ENCODE measurements around the gene PCGF3. TPM values are rescaled to one million over a fixed set of nuclear protein-coding genes. Genes with fewer than 3 reads are reported as not detected.

PCGF3 gene
- total RNA-seq, 1 experiment from 2014 or later: 83.9 TPM

GRCh38 chr4:657834-658667 lies 47.6 kb upstream of the PCGF3 start:
- TF ChIP-seq, protein P1, sequence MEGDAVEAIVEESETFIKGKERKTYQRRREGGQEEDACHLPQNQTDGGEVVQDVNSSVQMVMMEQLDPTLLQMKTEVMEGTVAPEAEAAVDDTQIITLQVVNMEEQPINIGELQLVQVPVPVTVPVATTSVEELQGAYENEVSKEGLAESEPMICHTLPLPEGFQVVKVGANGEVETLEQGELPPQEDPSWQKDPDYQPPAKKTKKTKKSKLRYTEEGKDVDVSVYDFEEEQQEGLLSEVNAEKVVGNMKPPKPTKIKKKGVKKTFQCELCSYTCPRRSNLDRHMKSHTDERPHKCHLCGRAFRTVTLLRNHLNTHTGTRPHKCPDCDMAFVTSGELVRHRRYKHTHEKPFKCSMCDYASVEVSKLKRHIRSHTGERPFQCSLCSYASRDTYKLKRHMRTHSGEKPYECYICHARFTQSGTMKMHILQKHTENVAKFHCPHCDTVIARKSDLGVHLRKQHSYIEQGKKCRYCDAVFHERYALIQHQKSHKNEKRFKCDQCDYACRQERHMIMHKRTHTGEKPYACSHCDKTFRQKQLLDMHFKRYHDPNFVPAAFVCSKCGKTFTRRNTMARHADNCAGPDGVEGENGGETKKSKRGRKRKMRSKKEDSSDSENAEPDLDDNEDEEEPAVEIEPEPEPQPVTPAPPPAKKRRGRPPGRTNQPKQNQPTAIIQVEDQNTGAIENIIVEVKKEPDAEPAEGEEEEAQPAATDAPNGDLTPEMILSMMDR (conservative IDR thresholded peaks at IDR 0.05; ENCODE audit: low read depth, low read length): no peak
- no peak for TF ChIP-seq EZH2 (IDR thresholded peaks at IDR 0.05; ENCODE audit: borderline replicate concordance, low read depth, low read length, poor library complexity, severe bottlenecking)
- Histone ChIP-seq H3K36me3 (ENCODE audit: insufficient read depth, low read length, poor library complexity, severe bottlenecking) (no peaks in the 10 kb centered on the region), H3K27ac (ENCODE audit: low read depth, low read length, poor library complexity, severe bottlenecking) (no peak overlapping the region), H3K27me3 (replicated peaks; ENCODE audit: insufficient read depth, low read depth, low read length, poor library complexity) (no peaks in the 10 kb centered on the region), H3K4me1 (ENCODE audit: insufficient read depth, low read length, poor library complexity, severe bottlenecking) (no peaks in the 10 kb centered on the region), H3K9me3 (ENCODE audit: low read depth, low read length, poor library complexity, severe bottlenecking) (no peaks in the 10 kb centered on the region), H3K4me3 (ENCODE audit: low read depth, low read length, poor library complexity, severe bottlenecking) (no peak overlapping the region)
- ChIA-PET POLR2A (ENCODE audit: low non-redundant PET) (no interaction called here), CTCF (no interaction called here)
- no TSS peak for BruUV-seq (replicated peaks)
- intact Hi-C loops (cut with micrococcal nuclease; ENCODE audit: unreplicated experiment): no loop called here
- DNase-seq (ENCODE audit: low spot score): no peak

DNA sequence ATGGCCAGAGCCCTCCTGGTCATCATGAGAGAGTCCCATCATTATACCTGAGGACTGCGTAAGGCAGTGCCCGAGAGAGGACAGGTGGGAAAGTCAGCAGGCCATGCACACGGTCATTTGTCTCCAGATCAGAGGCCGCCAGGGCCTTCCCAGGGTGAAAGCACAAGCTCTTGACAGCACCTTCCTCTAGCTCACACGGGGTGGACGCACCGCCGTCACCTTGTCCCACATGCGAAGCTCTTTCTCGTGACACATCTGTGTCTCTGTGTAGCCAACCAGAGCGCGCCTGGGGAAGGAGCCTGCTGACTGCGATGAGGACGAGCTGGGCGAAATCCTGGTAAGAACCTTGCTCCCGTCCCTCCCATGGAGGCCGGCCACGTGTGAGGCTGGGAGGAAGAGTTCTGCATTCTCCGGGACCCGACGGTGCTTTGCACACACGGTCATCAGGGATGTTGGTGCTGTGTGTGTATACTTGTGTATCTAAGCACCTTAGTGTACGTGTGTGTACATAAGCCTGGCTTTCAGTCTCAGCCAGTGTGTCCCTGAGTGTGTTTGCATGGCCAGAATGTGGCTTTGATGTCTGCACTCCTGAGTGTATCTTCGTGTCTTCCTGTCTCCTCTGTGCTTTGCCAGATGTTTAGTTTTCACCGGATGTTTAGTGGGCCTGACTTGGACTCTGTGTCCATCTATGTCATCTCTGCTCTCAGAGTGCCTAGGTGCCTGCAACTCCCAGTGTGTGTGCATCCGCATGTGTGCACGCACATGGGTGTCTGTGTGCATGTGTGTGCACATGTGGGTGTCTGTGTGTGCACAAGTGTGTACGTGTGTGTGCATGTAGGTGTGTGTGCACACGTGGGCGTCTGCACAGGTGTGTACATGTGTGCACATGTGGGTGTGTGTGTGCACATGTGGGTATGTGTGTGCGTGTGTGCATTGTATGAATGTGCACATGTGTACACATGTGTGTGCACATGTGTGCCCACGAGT lies 46.7 kb upstream of the PCGF3 start:
- POLR2A ChIA-PET (ENCODE audit: low non-redundant PET): no interaction called here
- TF ChIP-seq, protein P1 (conservative IDR thresholded peaks at IDR 0.05; ENCODE audit: low read depth, low read length): no peak
- TF ChIP-seq EZH2 (IDR thresholded peaks at IDR 0.05; ENCODE audit: borderline replicate concordance, low read depth, low read length, poor library complexity, severe bottlenecking): no peak
- intact Hi-C loops (cut with micrococcal nuclease; ENCODE audit: unreplicated experiment): no loop called here
- CTCF ChIA-PET: no interaction called here
- no TSS peak for BruUV-seq (replicated peaks)
- H3K27me3 ChIP-seq (replicated peaks; ENCODE audit: insufficient read depth, low read depth, low read length, poor library complexity): no peaks in the 10 kb centered on the region
- H3K4me3 ChIP-seq (ENCODE audit: low read depth, low read length, poor library complexity, severe bottlenecking): no peak overlapping the region
- H3K4me1 ChIP-seq (ENCODE audit: insufficient read depth, low read length, poor library complexity, severe bottlenecking): no peaks in the 10 kb centered on the region
- no peaks in the 10 kb centered on the region for H3K9me3 ChIP-seq (ENCODE audit: low read depth, low read length, poor library complexity, severe bottlenecking)
- no peak for DNase-seq (ENCODE audit: low spot score)
- H3K27ac ChIP-seq (ENCODE audit: low read depth, low read length, poor library complexity, severe bottlenecking): no peak overlapping the region
- no peaks in the 10 kb centered on the region for H3K36me3 ChIP-seq (ENCODE audit: insufficient read depth, low read length, poor library complexity, severe bottlenecking)

DNA sequence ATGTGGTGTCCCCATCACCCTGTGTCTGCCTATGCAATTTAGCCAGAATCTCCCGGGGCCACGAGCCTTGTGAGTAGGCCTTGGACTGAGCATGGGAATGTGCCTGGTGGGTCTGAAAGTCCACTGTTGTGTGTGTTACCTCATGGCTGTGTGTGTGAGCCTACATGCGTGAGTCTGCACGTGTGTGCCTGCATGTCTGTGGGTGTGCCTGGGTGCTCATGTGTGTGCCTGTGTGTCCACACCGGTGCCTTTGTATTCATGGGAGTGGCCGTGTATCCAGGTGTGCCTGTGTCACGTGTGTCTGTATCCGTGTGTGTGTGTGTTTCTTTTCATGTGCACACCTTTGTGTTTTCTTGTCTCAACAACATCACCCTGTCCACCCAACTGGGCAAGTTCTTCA lies 45.8 kb upstream of the PCGF3 start:
- CTCF ChIA-PET: no interaction called here
- POLR2A ChIA-PET (ENCODE audit: low non-redundant PET): interaction anchor here (0.8 kb wide), 1 partner anchor 14 kb away, joined by 3 read pairs; the partner anchor contains the start of genes ATP5ME and MYL5
- no peaks in the 10 kb centered on the region for H3K36me3 ChIP-seq (ENCODE audit: insufficient read depth, low read length, poor library complexity, severe bottlenecking)
- intact Hi-C loops (cut with micrococcal nuclease; ENCODE audit: unreplicated experiment): no loop called here
- peaks cover 4% of the 10 kb centered on the region for H3K4me1 ChIP-seq (ENCODE audit: insufficient read depth, low read length, poor library complexity, severe bottlenecking)
- H3K27ac ChIP-seq (ENCODE audit: low read depth, low read length, poor library complexity, severe bottlenecking): no peak overlapping the region
- BruUV-seq (replicated peaks): no TSS peak
- TF ChIP-seq EZH2 (IDR thresholded peaks at IDR 0.05; ENCODE audit: borderline replicate concordance, low read depth, low read length, poor library complexity, severe bottlenecking): no peak
- TF ChIP-seq, protein P1 (conservative IDR thresholded peaks at IDR 0.05; ENCODE audit: low read depth, low read length): no peak
- no peak for DNase-seq (ENCODE audit: low spot score)
- H3K9me3 ChIP-seq (ENCODE audit: low read depth, low read length, poor library complexity, severe bottlenecking): no peaks in the 10 kb centered on the region
- H3K4me3 ChIP-seq (ENCODE audit: low read depth, low read length, poor library complexity, severe bottlenecking): no peak overlapping the region
- no peaks in the 10 kb centered on the region for H3K27me3 ChIP-seq (replicated peaks; ENCODE audit: insufficient read depth, low read depth, low read length, poor library complexity)

Data from A673 (cell line).